Breast epithelium (tissue), 4 donors: ENCODE measurements around the gene LRP2. TPM values are rescaled to one million over a fixed set of nuclear protein-coding genes. Genes with fewer than 3 reads are reported as not detected.

Experiments
- DNase-seq, 2 donors: peaks; one replicate each; pipeline ENCODE4 v3.0.0-alpha.2; 2019; ENCODE audit warnings: low spot score in 2 of 2
- H3K27ac ChIP-seq, 2 donors: fragments of 200-600 bp; sonication (generic) in 1 of 2; one replicate each; pipeline ENCODE4 v1.5.1; 2016 to 2019; ENCODE audit warnings: mild to moderate bottlenecking in 1 of 2
- H3K27me3 ChIP-seq, 2 donors: fragments of 200-600 bp; sonication (generic) in 1 of 2; one replicate each; pipeline versions ENCODE4 v1.5.1 to v1.6.0; 2017 to 2019; ENCODE audit warnings: control low read depth in 1 of 2, mild to moderate bottlenecking in 1 of 2
- H3K36me3 ChIP-seq: fragments of 200-600 bp; one replicate; pipeline ENCODE4 v1.5.1; 2019
- H3K4me1 ChIP-seq, 2 donors: fragments of 200-600 bp; sonication (generic); one replicate each; pipeline ENCODE4 v1.5.1; 2016 to 2019; ENCODE audit warnings: control low read depth in 1 of 2
- H3K4me3 ChIP-seq, 3 donors: fragments of 200-600 bp; sonication (generic); 1 replicate in 2 of 3; 2 replicates in 1 of 3; pipeline ENCODE4 v1.5.1; 2016 to 2019; ENCODE audit warnings: mild to moderate bottlenecking in 3 of 3, moderate library complexity in 2 of 3
- H3K9me3 ChIP-seq, 2 donors: fragments of 200-600 bp; sonication (generic) in 1 of 2; one replicate each; pipeline ENCODE4 v1.5.1; 2016 to 2019; ENCODE audit warnings: control low read depth in 1 of 2
- CTCF ChIP-seq, 3 donors: fragments of 450-650 bp; IDR thresholded peaks; one replicate each; pipeline ENCODE4 v1.5.1; 2016 to 2017; ENCODE audit warnings: antibody characterized with exemption in 3 of 3, mild to moderate bottlenecking in 3 of 3, moderate library complexity in 3 of 3
- POLR2A ChIP-seq: fragments of 450-650 bp; IDR thresholded peaks from one replicate; pipeline ENCODE4 v1.6.1; 2016; ENCODE audit warnings: antibody characterized with exemption, mild to moderate bottlenecking, moderate library complexity
- POLR2AphosphoS5 ChIP-seq, 3 donors: sonication (generic); formaldehyde crosslinking; IDR thresholded peaks; one replicate each; pipeline ENCODE4 v1.6.1; 2017; ENCODE audit warnings: antibody characterized with exemption in 3 of 3
- intact Hi-C: fragments of 100-400 bp; cut with DNase I; formaldehyde crosslinking; loops from one replicate; pipeline ENCODE4 v1.15.1; 2023; ENCODE audit warnings: low total_unique reads
- total RNA-seq, 3 donors: library from RNA; depleted of rRNA; stranded (reverse); fragments of >200 nt; gene quantifications; one replicate each; pipeline ENCODE4 v1.1.0, GENCODE V29; 2016

The LRP2 gene
- total RNA-seq, 3 donors from 2014 or later: under 0.01 to 60.4 (median 19.7) TPM

DNA sequence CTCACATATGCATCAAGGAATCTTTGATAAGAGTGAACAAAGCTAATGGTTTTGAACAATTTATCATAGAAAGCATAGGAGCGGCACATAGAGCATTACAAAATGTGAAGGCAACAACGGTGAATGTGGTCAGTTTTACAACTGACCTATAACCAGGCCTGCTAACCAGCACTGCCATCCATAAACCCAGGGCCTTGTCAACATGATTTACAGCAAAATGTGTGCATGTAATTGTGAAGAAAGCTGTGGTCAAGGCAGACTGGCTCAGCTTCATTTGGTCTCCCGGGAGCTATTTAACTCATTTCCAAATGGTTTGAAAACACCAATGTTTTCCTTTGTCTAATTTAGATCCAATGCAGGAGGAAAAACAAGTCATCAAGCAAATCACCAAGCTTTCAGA lies 173.2 kb downstream of the LRP2 start:
- intact Hi-C loops: no loop called here
- Histone ChIP-seq H3K4me1 (no peaks in the 10 kb centered on the region), H3K27ac (no peak overlapping the region), H3K4me3 (no peak overlapping the region), H3K36me3 (no peaks in the 10 kb centered on the region), H3K9me3 (no peaks in the 10 kb centered on the region), H3K27me3 (no peaks in the 10 kb centered on the region)
- DNase-seq: no peak
- TF ChIP-seq POLR2AphosphoS5 (IDR thresholded peaks at IDR 0.05) (no peak), POLR2A (no peak), CTCF (IDR thresholded peaks at IDR 0.05) (no peak)

- Histone ChIP-seq H3K27me3 (no peaks in the 10 kb centered on the region), H3K4me1 (no peaks in the 10 kb centered on the region), H3K9me3 (no peaks in the 10 kb centered on the region), H3K36me3 (no peaks in the 10 kb centered on the region), H3K4me3 (no peak overlapping the region), H3K27ac (no peak overlapping the region)
- intact Hi-C loops: no loop called here
- no peak for TF ChIP-seq POLR2A
- no peak for TF ChIP-seq CTCF (IDR thresholded peaks at IDR 0.05)
- no peak for TF ChIP-seq POLR2AphosphoS5 (IDR thresholded peaks at IDR 0.05)
- DNase-seq: no peak
Measured at GRCh38 chr2:169185711-169186110, 176.6 kb downstream of the LRP2 start.

GRCh38 chr2:169184074-169184473 lies 178.3 kb downstream of the LRP2 start:
- TF ChIP-seq POLR2A: no peak
- TF ChIP-seq POLR2AphosphoS5 (IDR thresholded peaks at IDR 0.05): no peak
- no peak for TF ChIP-seq CTCF (IDR thresholded peaks at IDR 0.05)
- no peak overlapping the region for H3K27ac ChIP-seq
- no peaks in the 10 kb centered on the region for H3K27me3 ChIP-seq
- no peaks in the 10 kb centered on the region for H3K36me3 ChIP-seq
- no peaks in the 10 kb centered on the region for H3K9me3 ChIP-seq
- no peak overlapping the region for H3K4me3 ChIP-seq
- intact Hi-C loops: no loop called here
- no peaks in the 10 kb centered on the region for H3K4me1 ChIP-seq
- DNase-seq: no peak

DNA sequence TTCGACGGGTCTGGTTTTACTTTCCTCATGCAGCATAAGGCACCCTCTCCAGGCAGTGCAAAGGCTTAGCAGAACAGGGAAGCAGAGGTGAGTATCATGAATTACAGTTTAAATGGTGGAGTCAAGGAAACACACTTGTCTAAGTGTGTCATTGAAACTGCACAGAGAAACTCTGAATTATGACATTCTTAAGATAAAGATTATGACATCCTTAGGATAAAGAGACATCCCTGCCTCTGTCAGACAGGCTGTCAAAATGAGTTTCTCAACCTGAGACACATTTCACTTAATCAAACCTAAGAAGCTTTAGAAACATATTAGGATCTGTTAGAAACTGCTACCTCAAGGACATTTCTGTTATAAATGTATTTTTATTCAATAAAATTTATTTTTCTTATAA lies 179.8 kb downstream of the LRP2 start:
- DNase-seq: no peak
- Histone ChIP-seq H3K9me3 (no peaks in the 10 kb centered on the region), H3K27ac (no peak overlapping the region), H3K4me3 (no peak overlapping the region), H3K4me1 (no peaks in the 10 kb centered on the region), H3K36me3 (no peaks in the 10 kb centered on the region), H3K27me3 (no peaks in the 10 kb centered on the region)
- TF ChIP-seq CTCF (IDR thresholded peaks at IDR 0.05): no peak
- no peak for TF ChIP-seq POLR2AphosphoS5 (IDR thresholded peaks at IDR 0.05)
- TF ChIP-seq POLR2A: no peak
- intact Hi-C loops: no loop called here

DNA sequence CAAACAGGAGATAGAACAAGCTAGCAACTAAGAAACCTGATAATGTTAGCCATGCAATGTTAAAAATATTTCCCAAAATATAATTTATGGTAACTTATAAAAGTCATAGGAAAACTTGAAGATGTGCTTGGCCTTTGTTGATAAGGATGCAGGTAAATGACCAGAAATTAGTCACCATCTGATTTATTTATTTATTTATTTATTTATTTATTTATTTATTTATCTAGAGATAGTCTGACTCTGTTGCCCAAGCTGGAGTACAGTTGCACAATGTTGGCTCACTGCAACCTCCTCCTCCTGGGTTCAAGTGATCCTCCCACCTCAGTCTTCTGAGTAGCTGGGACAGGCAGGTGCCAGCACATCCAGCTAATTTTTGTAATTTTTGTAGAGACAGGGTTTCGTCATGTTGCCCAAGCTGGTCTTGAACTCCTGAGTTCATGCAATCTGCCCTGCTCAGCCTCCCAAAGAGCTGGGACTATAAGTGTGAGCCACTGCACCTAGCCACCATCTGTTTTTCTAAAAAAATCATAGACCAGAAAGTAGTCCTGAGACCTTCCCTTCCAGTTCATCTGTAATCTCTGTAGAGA lies 183.4 kb downstream of the LRP2 start:
- no peaks in the 10 kb centered on the region for H3K9me3 ChIP-seq
- no peaks in the 10 kb centered on the region for H3K36me3 ChIP-seq
- intact Hi-C loops: no loop called here
- no peak overlapping the region for H3K4me3 ChIP-seq
- DNase-seq: no peak
- TF ChIP-seq CTCF (IDR thresholded peaks at IDR 0.05) (no peak), POLR2AphosphoS5 (IDR thresholded peaks at IDR 0.05) (no peak), POLR2A (no peak)
- H3K27ac ChIP-seq: no peak overlapping the region
- no peaks in the 10 kb centered on the region for H3K27me3 ChIP-seq
- no peaks in the 10 kb centered on the region for H3K4me1 ChIP-seq
